ENCODE results near the gene CNGA1.

GRCh38 chr4:47899639-47900038 is 116.8 kb downstream of the CNGA1 start:
- no peak for TF ChIP-seq POLR2A (IDR thresholded peaks at IDR 0.05)
- TF ChIP-seq CTCF (IDR thresholded peaks at IDR 0.05): no peak

Data from heart left ventricle (tissue), 13 donors.